Gastroesophageal sphincter (tissue), 4 donors: ENCODE data around the gene ARMCX4. TPM values are rescaled to one million over a fixed set of nuclear protein-coding genes. Genes with fewer than 3 reads are reported as not detected.
"Not testable (repeated sequence)": the region's sequence is repeated elsewhere in the genome, so short reads cannot be mapped to it uniquely, and the experiment has no call there.

ENCODE experiments used
- ATAC-seq: fragments of 150-250 bp; one replicate; pipeline ENCODE4 v1.9.1; 2016; ENCODE audit warnings: mild to moderate bottlenecking, moderate library complexity
- H3K27ac ChIP-seq, 4 donors: fragments of 200-600 bp; sonication (generic) in 3 of 4; 1 replicate in 3 of 4; 2 replicates in 1 of 4; pipeline ENCODE4 v1.5.1; 2016 to 2019
- H3K27me3 ChIP-seq: fragments of 200-600 bp; sonication (generic); one replicate; pipeline ENCODE4 v1.5.1; 2019
- H3K36me3 ChIP-seq, 2 donors: fragments of 200-600 bp; sonication (generic); one replicate each; pipeline ENCODE4 v1.5.1; 2019; ENCODE audit warnings: control low read depth in 1 of 2
- H3K4me1 ChIP-seq, 3 donors: fragments of 200-600 bp; sonication (generic); 1 replicate in 2 of 3; 2 replicates in 1 of 3; pipeline ENCODE4 v1.5.1; 2016 to 2019; ENCODE audit warnings: control low read depth in 2 of 3
- H3K4me3 ChIP-seq, 2 donors: fragments of 200-600 bp; sonication (generic); one replicate each; pipeline ENCODE4 v1.5.1; 2019; ENCODE audit warnings: mild to moderate bottlenecking in 1 of 2, moderate library complexity in 1 of 2
- H3K9me3 ChIP-seq, 3 donors: fragments of 200-600 bp; sonication (generic); one replicate each; pipeline ENCODE4 v1.5.1; 2017 to 2019; ENCODE audit warnings: control low read depth in 2 of 3
- EP300 ChIP-seq: sonication (generic); formaldehyde crosslinking; IDR thresholded peaks from one replicate; pipeline ENCODE4 v1.6.1; 2017; ENCODE audit warnings: antibody characterized with exemption, mild to moderate bottlenecking
- POLR2A ChIP-seq, 2 donors: fragments of 450-650 bp; IDR thresholded peaks; one replicate each; pipeline ENCODE4 v1.6.1; 2017; ENCODE audit warnings: antibody characterized with exemption in 2 of 2, mild to moderate bottlenecking in 2 of 2, moderate library complexity in 1 of 2
- POLR2AphosphoS5 ChIP-seq: sonication (generic); formaldehyde crosslinking; IDR thresholded peaks from one replicate; pipeline ENCODE4 v1.6.1; 2017; ENCODE audit warnings: antibody characterized with exemption
- WGBS, 2 donors: methylation state at CpG; one replicate each; pipeline ENCODE4 v1.1.5; 2018; ENCODE audit warnings: low coverage in 1 of 2; 5-methylcytosine and 5-hydroxymethylcytosine counted together
- total RNA-seq, 4 donors: library from RNA; depleted of rRNA; stranded (reverse); fragments of >200 nt; gene quantifications; one replicate each; pipeline ENCODE4 v1.1.0, GENCODE V29; 2016
- TF ChIP-seq, protein P1 (sequence below), 4 experiments: fragments of 200-600 bp in 2 of 4; fragments of 450-650 bp in 2 of 4; sonication (generic) in 1 of 4; IDR thresholded peaks; one replicate each; pipeline ENCODE4 v1.5.1; 2017 to 2019; ENCODE audit warnings: antibody characterized with exemption in 4 of 4, mild to moderate bottlenecking in 2 of 4, moderate library complexity in 2 of 4

ARMCX4 gene
- total RNA-seq, 4 donors from 2014 or later = 1.8 to 21.9 (median 8.1) TPM

DNA sequence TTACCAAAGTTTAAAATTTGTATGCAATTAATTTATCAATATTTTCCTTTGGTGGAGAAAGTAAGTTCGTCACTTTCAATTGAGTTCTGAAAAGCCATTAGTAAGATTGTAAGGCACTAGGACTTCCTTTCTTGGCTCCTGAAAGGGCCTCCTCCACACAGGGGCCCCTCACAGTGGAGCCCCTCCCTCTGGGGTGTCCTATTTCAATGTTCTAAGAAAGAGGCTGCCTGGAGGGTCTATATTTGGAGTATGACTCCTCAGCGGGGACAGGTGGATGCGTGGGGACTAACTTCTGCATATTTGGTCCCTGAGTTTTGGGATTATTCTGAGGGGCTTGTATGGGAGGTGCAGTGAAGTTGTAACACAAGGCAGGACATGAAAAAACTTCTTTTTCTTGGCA lies 1.6 kb upstream of the ARMCX4 start:
- Histone ChIP-seq H3K27ac (no peak overlapping the region), H3K4me3 (no peak overlapping the region), H3K4me1 (no peaks in the 10 kb centered on the region), H3K9me3 (no peaks in the 10 kb centered on the region), H3K36me3 (no peaks in the 10 kb centered on the region), H3K27me3 (no peaks in the 10 kb centered on the region)
- TF ChIP-seq POLR2AphosphoS5 = no peak
- TF ChIP-seq, protein P1, sequence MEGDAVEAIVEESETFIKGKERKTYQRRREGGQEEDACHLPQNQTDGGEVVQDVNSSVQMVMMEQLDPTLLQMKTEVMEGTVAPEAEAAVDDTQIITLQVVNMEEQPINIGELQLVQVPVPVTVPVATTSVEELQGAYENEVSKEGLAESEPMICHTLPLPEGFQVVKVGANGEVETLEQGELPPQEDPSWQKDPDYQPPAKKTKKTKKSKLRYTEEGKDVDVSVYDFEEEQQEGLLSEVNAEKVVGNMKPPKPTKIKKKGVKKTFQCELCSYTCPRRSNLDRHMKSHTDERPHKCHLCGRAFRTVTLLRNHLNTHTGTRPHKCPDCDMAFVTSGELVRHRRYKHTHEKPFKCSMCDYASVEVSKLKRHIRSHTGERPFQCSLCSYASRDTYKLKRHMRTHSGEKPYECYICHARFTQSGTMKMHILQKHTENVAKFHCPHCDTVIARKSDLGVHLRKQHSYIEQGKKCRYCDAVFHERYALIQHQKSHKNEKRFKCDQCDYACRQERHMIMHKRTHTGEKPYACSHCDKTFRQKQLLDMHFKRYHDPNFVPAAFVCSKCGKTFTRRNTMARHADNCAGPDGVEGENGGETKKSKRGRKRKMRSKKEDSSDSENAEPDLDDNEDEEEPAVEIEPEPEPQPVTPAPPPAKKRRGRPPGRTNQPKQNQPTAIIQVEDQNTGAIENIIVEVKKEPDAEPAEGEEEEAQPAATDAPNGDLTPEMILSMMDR (IDR thresholded peaks at IDR 0.05) = no peak
- no peak for TF ChIP-seq EP300
- no peak for TF ChIP-seq POLR2A (IDR thresholded peaks at IDR 0.05)
- ATAC-seq = no peak
- 40 to 42% methylated on average over 1 to 2 of the region's 3 CpGs for WGBS, 2 donors

DNA sequence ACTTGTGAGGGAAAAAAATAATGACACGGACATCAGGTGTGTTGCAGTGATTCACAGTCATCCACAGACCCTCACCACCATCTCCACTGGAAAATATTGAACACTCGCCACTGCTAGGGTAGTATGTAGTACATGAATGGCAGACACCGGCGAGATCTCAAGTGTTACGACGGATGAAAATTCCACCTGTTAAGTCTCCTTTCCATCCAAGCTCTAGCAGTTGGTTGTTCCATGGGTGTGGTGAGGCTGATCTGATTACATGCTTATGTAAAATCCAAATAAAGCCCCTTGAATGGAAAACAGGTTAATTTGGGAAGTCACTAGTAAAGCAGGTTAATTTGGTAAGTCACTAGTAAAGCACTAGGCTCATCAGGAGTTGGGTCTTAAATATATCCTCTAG lies 1.1 kb upstream of the ARMCX4 start:
- no peak overlapping the region for H3K27ac ChIP-seq
- TF ChIP-seq POLR2A (IDR thresholded peaks at IDR 0.05) (no peak), EP300 (no peak), POLR2AphosphoS5 (no peak)
- TF ChIP-seq, protein P1 (IDR thresholded peaks at IDR 0.05) = no peak

DNA sequence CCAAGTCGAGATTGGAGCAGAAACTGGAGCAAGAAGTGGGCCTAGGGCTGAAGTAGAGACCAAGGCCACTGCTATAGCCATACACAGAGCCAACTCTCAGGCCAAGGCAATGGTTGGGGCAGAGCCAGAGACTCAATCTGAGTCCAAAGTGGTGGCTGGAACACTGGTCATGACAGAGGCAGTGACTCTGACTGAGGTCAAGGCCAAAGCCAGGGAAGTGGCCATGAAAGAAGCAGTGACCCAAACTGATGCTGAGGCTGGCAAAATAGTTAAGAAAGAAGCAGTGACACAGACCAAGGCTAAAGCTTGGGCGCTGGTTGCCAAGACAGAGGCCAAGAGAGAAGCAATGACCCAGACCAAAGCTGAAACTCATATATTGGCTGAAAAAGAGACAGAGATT lies 3.5 kb downstream of the ARMCX4 start:
- no peak for ATAC-seq
- no peaks in the 10 kb centered on the region for H3K4me1 ChIP-seq
- 78% methylated on average over 1 of the region's 2 CpGs; no CpG with 5 or more reads in 1 of the 2 donors for WGBS, 2 donors
- no peaks in the 10 kb centered on the region for H3K9me3 ChIP-seq
- H3K27me3 ChIP-seq = no peaks in the 10 kb centered on the region
- no peak overlapping the region for H3K27ac ChIP-seq
- TF ChIP-seq POLR2A (IDR thresholded peaks at IDR 0.05) = no peak
- no peak for TF ChIP-seq EP300
- no peak for TF ChIP-seq POLR2AphosphoS5
- H3K36me3 ChIP-seq = no peaks in the 10 kb centered on the region
- no peak overlapping the region for H3K4me3 ChIP-seq

More for the DNA sequence above, 1.1 kb upstream of the ARMCX4 start:
- no peaks in the 10 kb centered on the region for H3K36me3 ChIP-seq
- H3K4me1 ChIP-seq = no peaks in the 10 kb centered on the region
- no peaks in the 10 kb centered on the region for H3K27me3 ChIP-seq
- WGBS, 2 donors = 80 to 88% methylated on average over 1 to 6 of the region's 6 CpGs
- no peak for ATAC-seq
- no peak overlapping the region for H3K4me3 ChIP-seq
- no peaks in the 10 kb centered on the region for H3K9me3 ChIP-seq

DNA sequence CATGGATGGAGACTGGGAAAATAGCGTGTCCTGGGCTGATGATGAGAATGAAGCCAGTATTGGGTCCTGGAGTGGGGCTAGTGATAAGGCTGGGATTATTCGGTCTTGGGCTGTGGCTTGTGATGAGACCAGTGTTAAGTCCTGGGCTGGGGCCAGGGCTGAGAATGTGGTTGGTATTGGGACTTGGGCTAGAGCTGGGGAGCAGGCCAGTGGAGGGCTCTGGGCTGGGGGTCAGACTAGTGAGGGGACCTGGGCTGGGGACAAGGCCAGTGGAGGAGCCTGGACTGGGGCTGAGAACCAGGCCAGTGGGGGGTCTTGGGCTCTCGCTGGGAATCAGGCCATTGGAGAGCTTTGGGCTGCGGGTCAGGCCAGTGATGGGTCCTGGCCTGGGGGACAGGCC lies 6.7 kb downstream of the ARMCX4 start:
- Histone ChIP-seq H3K27ac (no peak overlapping the region), H3K4me1 (peaks cover 0 to 5% (median 0%) of the 10 kb centered on the region in 3 donors), H3K36me3 (no peaks in the 10 kb centered on the region), H3K4me3 (no peak overlapping the region), H3K9me3 (no peaks in the 10 kb centered on the region), H3K27me3 (no peaks in the 10 kb centered on the region)
- no peak for ATAC-seq
- TF ChIP-seq EP300 (no peak), POLR2A (IDR thresholded peaks at IDR 0.05) (no peak), POLR2AphosphoS5 (no peak)
- TF ChIP-seq, protein P1 (IDR thresholded peaks at IDR 0.05) = no peak
- WGBS, 2 donors = 80 to 100% methylated on average over 1 of the region's 4 CpGs

DNA sequence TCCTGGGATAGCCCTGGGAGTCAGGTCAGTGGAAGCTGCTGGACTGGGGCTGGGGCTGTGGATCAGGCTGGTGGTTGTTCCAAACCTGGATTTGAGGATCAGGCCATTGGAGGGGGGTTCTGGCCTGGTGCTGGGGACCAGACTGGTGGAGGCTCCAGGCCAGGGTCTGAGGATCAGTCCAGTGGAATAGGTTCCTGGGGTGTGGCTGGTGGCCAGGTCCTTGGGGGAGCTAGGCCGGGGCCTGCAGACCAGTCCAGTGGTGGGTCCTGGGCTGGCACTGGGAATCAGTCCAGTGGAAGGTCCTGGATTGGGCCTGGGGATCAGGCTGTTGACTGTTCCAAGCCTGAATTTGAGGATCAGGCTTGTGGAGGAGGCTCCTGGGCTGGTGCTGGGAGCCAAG lies 8.0 kb downstream of the ARMCX4 start:
- no peak overlapping the region for H3K27ac ChIP-seq
- no peaks in the 10 kb centered on the region for H3K27me3 ChIP-seq
- ATAC-seq = no peak
- peaks cover 0 to 5% (median 0%) of the 10 kb centered on the region in 3 donors for H3K4me1 ChIP-seq
- H3K36me3 ChIP-seq = peaks cover 0 to 4% of the 10 kb centered on the region in 2 donors
- no peak overlapping the region for H3K4me3 ChIP-seq
- WGBS, 2 donors = no CpG with 5 or more reads among the region's 1 CpG
- TF ChIP-seq EP300 = no peak
- TF ChIP-seq POLR2AphosphoS5 = no peak
- TF ChIP-seq, protein P1 (IDR thresholded peaks at IDR 0.05) = no peak
- no peak for TF ChIP-seq POLR2A (IDR thresholded peaks at IDR 0.05)
- H3K9me3 ChIP-seq = no peaks in the 10 kb centered on the region

DNA sequence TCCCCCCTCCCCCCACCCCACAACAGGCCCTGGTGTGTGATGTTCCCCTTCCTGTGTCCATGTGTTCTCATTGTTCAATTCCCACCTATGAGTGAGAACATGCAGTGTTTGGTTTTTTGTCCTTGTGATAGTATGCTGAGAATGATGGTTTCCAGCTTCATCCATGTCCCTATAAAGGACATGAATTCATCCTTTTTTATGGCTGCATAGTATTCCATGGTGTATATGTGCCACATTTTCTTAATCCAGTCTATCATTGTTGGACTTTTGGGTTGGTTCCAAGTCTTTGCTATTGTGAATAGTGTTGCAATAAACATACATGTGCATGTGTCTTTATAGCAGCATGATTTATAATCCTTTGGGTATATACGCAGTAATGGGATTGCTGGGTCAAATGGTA lies 17.7 kb downstream of the ARMCX4 start:
- not testable (repeated sequence) for ATAC-seq, H3K4me1 ChIP-seq, H3K27ac ChIP-seq, H3K27me3 ChIP-seq, H3K9me3 ChIP-seq, H3K4me3 ChIP-seq
- 80% methylated on average over 1 of the region's 1 CpG; no CpG with 5 or more reads in 1 of the 2 donors for WGBS, 2 donors
- H3K36me3 ChIP-seq = peaks cover 0 to 40% of the 10 kb centered on the region in 2 donors
